Muscle of leg (tissue), 11 donors: Measurements from ENCODE around the gene NIPAL3. TPM values are rescaled to one million over a fixed set of nuclear protein-coding genes. Genes with fewer than 3 reads are reported as not detected.
A peak's percentile ranks its signal among the peaks of the same experiment; 100 is the strongest.

Experiments used
- DNase-seq: peaks from one replicate; pipeline ENCODE4 v3.0.0; 2013
- H3K27ac ChIP-seq: one replicate; pipeline ENCODE4 v1.5.1; 2013; ENCODE audit warnings: mild to moderate bottlenecking, low read length, control low read depth
- H3K27me3 ChIP-seq: one replicate; pipeline ENCODE4 v1.6.1; 2013; ENCODE audit warnings: low read length; ENCODE audit not compliant: control insufficient read depth, insufficient read depth
- H3K36me3 ChIP-seq: one replicate; pipeline ENCODE4 v1.6.1; 2013; ENCODE audit warnings: low read length; ENCODE audit not compliant: control insufficient read depth, insufficient read depth
- H3K4me1 ChIP-seq: one replicate; pipeline ENCODE4 v1.6.1; 2013; ENCODE audit warnings: low read length; ENCODE audit not compliant: control insufficient read depth, insufficient read depth
- H3K4me3 ChIP-seq: one replicate; pipeline ENCODE4 v1.5.1; 2013; ENCODE audit warnings: low read length, control low read depth
- H3K9me3 ChIP-seq: replicated peaks from 2 replicates; pipeline ENCODE4 v1.6.1; 2013; ENCODE audit warnings: low read depth, low read length; ENCODE audit not compliant: control insufficient read depth
- WGBS: methylation state at CpG from one replicate; pipeline ENCODE4 v1.1.5; 2013; ENCODE audit warnings: missing lambda C conversion rate; ENCODE audit not compliant: insufficient coverage; 5-methylcytosine and 5-hydroxymethylcytosine counted together
- polyA plus RNA-seq, 8 donors: library from polyadenylated mRNA; unstranded; fragments of 120-200 nt; gene quantifications; one replicate each; pipeline versions ENCODE4 v1.2.1 to v1.2.3, GENCODE V29; 2013; ENCODE audit warnings: inconsistent platforms in 1 of 8, low replicate concordance in 1 of 8; ENCODE audit not compliant: insufficient read length in 8 of 8, insufficient read depth in 1 of 8
- total RNA-seq: library from RNA; stranded (reverse); fragments of 120-200 nt; gene quantifications from one replicate; pipeline ENCODE4 v1.2.4, GENCODE V29; 2013

NIPAL3 gene
- total and polyA plus RNA-seq, 9 donors: 3.2 to 5.9 (median 4.9) TPM

DNA sequence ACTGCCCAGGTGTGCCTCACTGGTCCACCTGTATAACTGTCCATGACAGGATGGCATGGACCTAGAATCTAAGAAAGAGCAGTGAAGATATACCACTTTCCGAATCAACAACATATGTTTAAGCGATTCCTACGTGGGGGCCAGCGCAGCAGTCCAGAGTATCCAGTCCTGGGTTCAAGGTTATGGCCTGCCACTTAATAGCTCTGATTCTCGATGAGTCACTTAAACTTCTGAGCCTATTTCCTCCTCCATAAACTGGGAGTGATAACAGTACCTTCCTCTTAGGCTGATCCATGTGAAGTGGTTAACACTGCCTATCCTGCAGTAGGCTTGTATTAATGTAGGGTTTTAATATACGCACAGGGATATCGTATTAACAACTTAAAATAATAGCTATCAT lies 4.9 kb upstream of the NIPAL3 start:
- WGBS: no CpG with 5 or more reads among the region's 7 CpGs
- peaks cover 8% of the 10 kb centered on the region for H3K4me1 ChIP-seq
- no peaks in the 10 kb centered on the region for H3K27me3 ChIP-seq
- DNase-seq: no peak
- no peaks in the 10 kb centered on the region for H3K36me3 ChIP-seq
- H3K27ac ChIP-seq: no peak overlapping the region
- H3K9me3 ChIP-seq: peaks cover 7% of the 10 kb centered on the region
- H3K4me3 ChIP-seq: no peak overlapping the region

DNA sequence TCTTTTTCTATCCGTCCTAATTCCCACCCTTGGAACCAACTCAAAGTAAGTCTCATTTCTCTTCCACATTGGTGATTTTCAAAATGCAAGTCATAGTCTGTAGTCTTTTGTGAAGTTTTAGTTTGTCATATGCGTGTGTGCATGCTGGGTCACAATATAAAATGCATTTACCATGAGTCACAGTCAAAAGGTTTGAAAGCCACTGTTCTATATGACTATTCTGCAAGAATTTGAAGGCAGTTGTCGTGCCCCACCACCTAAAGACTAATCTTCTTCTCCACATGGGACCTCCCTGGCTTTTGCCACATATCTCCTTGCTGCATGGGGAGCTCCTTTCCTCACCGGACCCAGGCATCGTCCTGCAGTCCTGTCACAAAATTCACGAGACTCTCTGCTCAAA lies 3.6 kb upstream of the NIPAL3 start:
- Histone ChIP-seq H3K4me1 (peaks cover 18% of the 10 kb centered on the region), H3K27ac (no peak overlapping the region), H3K4me3 (no peak overlapping the region), H3K9me3 (peaks cover 7% of the 10 kb centered on the region), H3K36me3 (no peaks in the 10 kb centered on the region), H3K27me3 (no peaks in the 10 kb centered on the region)
- WGBS: 81% methylated on average over 4 of the region's 6 CpGs
- DNase-seq: no peak

DNA sequence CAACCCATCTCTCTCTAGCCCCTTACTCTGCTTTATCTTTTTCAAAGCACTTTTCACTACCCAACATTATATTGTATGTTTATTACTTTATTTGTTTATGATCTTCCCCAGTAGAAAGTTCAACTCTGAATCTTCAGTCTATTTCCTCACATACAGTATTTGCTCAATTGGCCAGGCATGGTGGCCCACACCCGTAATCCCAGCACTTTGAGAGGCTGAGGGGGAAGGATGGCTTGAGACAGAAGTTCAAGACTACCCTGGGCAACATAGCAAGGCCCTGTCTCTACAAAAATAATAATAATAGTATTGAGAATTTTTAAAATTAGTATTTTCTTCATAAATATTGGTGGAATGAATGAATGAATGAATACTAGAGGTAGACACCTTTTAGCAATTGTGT lies 3.2 kb upstream of the NIPAL3 start:
- Histone ChIP-seq H3K4me3 (no peak overlapping the region), H3K9me3 (peaks cover 7% of the 10 kb centered on the region), H3K27me3 (no peaks in the 10 kb centered on the region), H3K36me3 (no peaks in the 10 kb centered on the region), H3K27ac (no peak overlapping the region), H3K4me1 (peaks cover 18% of the 10 kb centered on the region)
- WGBS: no CpG with 5 or more reads among the region's 1 CpG
- DNase-seq: no peak

DNA sequence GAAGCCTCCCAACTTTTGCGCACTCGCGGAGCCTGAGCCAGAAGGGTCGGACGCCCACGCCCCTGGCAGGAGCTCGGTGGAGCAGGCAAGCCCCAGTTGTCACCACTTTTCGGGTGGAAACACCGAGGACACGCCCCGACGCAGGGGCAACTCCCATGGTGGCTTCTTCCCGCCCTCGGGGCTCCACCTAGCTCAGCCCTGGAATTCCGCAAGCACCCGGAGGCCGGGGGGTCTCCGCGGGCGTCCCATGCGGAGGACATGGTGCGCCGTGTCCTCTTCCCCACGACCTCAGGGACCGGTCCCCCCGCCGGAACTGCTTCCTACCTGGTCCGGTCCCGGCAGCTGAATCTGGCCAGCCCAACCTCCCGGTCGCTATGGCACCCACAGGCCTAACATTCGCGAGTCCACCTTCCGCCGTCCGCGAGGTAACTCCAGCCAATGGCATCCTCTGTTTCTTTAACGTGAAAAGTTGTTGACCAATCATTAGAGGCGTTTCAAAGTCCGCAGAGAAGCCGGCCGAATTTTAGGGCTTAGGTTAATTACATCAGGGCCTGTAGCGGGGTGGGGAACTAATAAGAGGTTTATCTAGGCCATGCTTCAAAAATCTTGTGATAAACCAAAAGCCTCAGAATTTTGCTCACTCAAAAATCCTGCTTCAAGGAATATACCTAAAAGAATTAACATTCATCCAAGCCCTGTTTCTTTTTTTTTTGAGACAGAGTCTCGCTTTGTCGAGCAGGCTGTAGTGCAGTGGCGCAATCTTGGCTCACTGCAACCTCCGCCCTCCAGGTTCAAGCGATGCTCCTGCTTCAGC lies 2.0 kb upstream of the NIPAL3 start, which contains the start of gene STPG1:
STPG1 (minus strand) TSS at position 433 of the 814 bp plus-strand sequence. CDS start 12,394 bp downstream, outside the sequence.
- DNase-seq: peak; percentile 87
- Histone ChIP-seq H3K36me3 (no peaks in the 10 kb centered on the region), H3K4me3 (peak within 1 kb of the TSS; percentile 67), H3K4me1 (peaks cover 18% of the 10 kb centered on the region), H3K9me3 (no peaks in the 10 kb centered on the region), H3K27ac (no peak within 1 kb of the TSS), H3K27me3 (no peaks in the 10 kb centered on the region)
- WGBS: 3% methylated on average over 45 of the region's 48 CpGs

DNA sequence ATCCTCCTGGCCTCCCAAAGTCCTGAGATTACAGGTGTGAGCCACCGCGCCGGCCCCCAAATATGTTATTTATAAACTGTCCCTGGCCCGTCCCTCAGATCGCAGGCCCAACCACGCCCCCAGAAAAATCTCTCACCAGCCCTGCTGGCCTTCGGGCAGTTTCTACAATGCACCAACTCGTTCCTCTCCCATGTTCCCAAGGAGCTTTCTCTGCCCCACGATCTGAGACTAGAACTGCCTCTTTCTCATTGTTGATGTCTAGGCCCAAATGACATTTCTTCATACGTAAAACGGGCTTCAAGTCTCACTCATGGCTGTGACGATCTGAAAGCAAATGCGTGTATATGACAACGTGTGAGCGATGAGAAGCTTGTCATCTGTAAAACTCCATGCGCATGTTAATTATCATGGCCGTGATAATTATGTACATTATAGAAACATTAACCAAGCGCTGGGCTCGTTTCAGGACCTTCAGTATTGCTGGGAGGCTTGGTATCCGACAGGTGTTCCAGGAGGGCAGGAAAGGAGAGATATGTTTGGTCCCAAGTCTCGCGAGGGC lies 748 bp upstream of the NIPAL3 start:
- no peak overlapping the region for H3K27ac ChIP-seq

DNA sequence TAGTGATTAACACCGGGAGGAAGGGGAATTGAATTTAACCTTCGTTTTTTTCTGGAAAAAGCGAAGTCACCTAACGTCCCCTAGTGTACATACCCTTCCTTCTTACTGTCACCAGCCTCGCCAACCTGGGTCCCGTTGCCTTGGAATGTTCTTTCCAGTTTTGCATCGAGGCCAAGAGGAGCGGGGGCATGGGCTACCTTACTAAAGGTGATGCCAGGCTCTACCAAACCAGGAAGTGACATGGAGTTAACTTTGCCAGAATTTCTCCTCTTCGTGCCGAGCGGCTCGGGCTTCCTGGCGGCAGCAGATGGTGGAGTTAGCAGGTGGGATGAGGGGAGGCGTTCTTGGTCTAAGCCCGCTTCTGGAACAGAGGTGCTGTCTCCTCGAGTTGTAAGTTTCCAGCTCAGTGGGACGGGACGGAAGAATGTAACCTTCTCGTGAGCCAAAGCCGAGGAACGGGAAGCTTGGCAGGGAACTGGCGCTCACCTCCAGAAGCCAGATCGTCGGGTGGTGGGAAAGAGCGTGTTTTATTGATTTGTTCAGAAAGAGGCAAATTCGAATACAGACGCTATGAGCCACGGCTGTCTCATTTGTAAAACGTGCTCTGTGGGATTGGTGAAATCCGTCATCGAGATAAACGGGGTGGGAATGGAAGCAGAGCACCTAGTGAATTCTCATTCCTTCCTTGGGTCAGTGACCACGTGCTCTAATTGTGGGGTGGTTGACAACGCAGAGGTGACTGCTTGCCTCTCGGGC lies 486 bp downstream of the NIPAL3 start:
- peaks cover 18% of the 10 kb centered on the region for H3K4me1 ChIP-seq
- DNase-seq: peak; percentile 37
- peaks cover 4% of the 10 kb centered on the region for H3K36me3 ChIP-seq
- 7% methylated on average over 28 of the region's 35 CpGs for WGBS
- no peak overlapping the region for H3K27ac ChIP-seq
- peak overlapping the region; percentile 46 for H3K4me3 ChIP-seq
- H3K9me3 ChIP-seq: no peaks in the 10 kb centered on the region
- H3K27me3 ChIP-seq: no peaks in the 10 kb centered on the region

More for the DNA sequence above, 748 bp upstream of the NIPAL3 start:
- no peak for DNase-seq
- WGBS: 75% methylated on average over 17 of the region's 22 CpGs
- Histone ChIP-seq H3K4me3 (peak overlapping the region; percentile 46), H3K27me3 (no peaks in the 10 kb centered on the region), H3K36me3 (peaks cover 4% of the 10 kb centered on the region), H3K9me3 (no peaks in the 10 kb centered on the region), H3K4me1 (peaks cover 18% of the 10 kb centered on the region)

DNA sequence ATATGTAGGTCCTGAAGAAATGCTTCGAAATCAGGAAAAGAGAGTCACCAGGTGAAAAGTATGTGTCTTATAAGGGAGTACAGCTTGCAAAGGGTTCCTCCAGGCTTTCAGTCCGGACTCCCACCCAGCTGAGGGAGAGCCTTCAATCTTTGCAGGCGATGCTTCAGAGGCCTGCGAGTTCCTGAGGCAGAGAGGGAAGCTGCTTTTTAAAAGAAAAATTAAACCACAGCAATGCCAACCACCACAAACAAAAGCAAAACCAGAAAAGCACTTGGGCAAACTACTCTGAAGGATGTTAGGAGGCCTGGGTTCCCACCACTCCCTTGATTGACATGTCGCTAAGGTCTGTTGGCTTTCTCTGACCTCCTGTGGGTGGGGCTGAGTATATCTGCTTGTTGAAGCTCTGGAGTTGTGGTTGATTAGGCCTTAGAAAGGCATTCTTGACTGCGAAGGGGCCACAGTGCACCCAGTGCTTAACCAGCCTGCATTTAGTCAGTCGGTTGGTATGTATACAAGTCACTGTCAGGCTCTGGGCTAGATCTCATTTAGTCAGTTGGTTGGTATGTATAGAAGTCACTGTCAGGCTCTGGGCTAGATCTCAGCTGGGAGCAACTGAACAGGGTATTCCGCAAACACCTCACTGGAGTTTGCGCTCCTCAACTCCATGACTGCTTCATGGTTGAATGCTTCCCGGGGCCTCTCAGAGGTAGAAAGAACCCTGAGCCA lies 1.2 kb downstream of the NIPAL3 start:
- Histone ChIP-seq H3K9me3 (no peaks in the 10 kb centered on the region), H3K4me3 (no peak overlapping the region), H3K36me3 (peaks cover 7% of the 10 kb centered on the region), H3K27me3 (no peaks in the 10 kb centered on the region), H3K27ac (no peak overlapping the region), H3K4me1 (peaks cover 18% of the 10 kb centered on the region)
- no peak for DNase-seq
- 87% methylated on average over 2 of the region's 10 CpGs for WGBS

DNA sequence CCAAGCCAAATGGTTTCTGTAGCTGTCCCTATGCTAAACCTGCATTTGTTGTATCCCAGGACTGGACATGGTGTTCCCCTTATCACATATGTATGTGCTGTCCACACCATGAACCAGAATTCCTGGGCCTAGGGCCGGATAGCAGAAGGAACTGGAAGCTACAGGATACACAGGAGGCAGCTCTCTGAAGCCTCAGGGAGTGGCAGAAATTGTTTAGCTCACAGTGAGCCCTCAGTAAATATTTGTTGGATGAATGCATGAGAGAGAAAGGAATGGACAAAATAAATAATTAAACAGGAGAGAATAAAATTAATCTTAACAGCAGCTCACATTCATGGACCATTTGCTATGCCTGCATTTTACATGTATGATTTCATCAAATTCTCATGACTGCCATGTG lies 2.1 kb downstream of the NIPAL3 start:
- Histone ChIP-seq H3K4me3 (no peak overlapping the region), H3K36me3 (peaks cover 7% of the 10 kb centered on the region), H3K27me3 (no peaks in the 10 kb centered on the region), H3K27ac (no peak overlapping the region), H3K4me1 (peaks cover 18% of the 10 kb centered on the region), H3K9me3 (no peaks in the 10 kb centered on the region)
- no CpG with 5 or more reads among the region's 1 CpG for WGBS
- DNase-seq: no peak

DNA sequence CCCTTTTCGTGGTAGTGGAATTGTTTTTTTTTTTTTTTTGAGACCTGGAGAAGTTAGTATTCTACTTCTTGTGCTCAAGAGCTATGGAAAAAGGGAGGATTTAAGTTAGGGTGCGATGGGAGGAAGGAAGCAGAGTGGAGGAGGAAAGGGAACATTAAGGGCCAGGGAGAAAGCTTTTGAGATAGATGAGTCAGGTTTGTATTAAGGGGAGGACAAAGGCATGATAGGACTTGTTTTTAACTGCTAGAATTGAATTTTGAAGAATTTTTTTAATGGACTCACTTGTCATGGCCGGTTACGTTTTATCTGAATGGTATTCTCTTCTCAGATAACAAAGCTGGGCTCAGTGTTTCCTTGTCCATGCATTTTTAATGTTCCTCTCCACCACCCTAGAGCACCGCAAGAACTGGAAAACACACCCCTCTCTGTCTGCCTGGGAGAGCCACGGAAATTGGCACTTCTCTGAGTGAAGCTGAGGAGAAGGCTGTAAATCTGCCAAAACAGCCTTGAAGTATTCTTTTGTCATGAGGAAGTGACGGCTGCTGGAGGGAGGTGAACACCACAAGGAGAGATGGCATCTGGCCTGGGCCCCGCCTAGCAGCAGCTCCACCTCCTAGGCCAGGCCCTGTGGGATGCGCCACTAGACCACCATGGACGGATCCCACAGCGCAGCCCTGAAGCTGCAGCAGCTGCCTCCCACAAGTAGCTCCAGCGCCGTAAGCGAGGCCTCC lies 3.5 kb downstream of the NIPAL3 start:
- no peak for DNase-seq
- Histone ChIP-seq H3K27me3 (no peaks in the 10 kb centered on the region), H3K36me3 (peaks cover 7% of the 10 kb centered on the region), H3K27ac (no peak overlapping the region), H3K4me1 (peaks cover 15% of the 10 kb centered on the region), H3K9me3 (no peaks in the 10 kb centered on the region), H3K4me3 (no peak overlapping the region)
- 68% methylated on average over 6 of the region's 14 CpGs for WGBS
